Osteocyte (in vitro differentiated cells): ENCODE measurements around the gene HSPA2. TPM values are rescaled to one million over a fixed set of nuclear protein-coding genes. Genes with fewer than 3 reads are reported as not detected.

ENCODE experiments used
- DNase-seq: peaks from one replicate; pipeline ENCODE4 v3.0.0; 2021; ENCODE audit warnings: mixed read lengths; ENCODE audit not compliant: unreplicated experiment; ENCODE audit errors: extremely low spot score
- H3K27ac Mint-ChIP-seq: one replicate; pipeline ENCODE4 v1.8.0; 2021; ENCODE audit warnings: mild to moderate bottlenecking, mixed read lengths; ENCODE audit not compliant: unreplicated experiment
- H3K27me3 Mint-ChIP-seq: one replicate; pipeline ENCODE4 v1.8.0; 2021; ENCODE audit warnings: mixed read lengths; ENCODE audit not compliant: unreplicated experiment
- H3K36me3 Mint-ChIP-seq: one replicate; pipeline ENCODE4 v1.8.0; 2021; ENCODE audit warnings: mixed read lengths; ENCODE audit not compliant: unreplicated experiment
- H3K4me1 Mint-ChIP-seq: one replicate; pipeline ENCODE4 v1.8.0; 2021; ENCODE audit warnings: mixed read lengths; ENCODE audit not compliant: unreplicated experiment
- H3K4me3 Mint-ChIP-seq: one replicate; pipeline ENCODE4 v1.8.0; 2021; ENCODE audit warnings: mild to moderate bottlenecking, moderate library complexity, mixed read lengths; ENCODE audit not compliant: unreplicated experiment
- H3K9me3 Mint-ChIP-seq: one replicate; pipeline ENCODE4 v1.8.0; 2021; ENCODE audit warnings: mixed read lengths; ENCODE audit not compliant: unreplicated experiment
- total RNA-seq: library from RNA; stranded (reverse); gene quantifications from 2 replicates; pipeline ENCODE4 v1.2.1, GENCODE V29; 2021
- TF ChIP-seq, protein P1 (sequence below): fragments of 200-600 bp; sonication (generic); IDR thresholded peaks from 2 replicates; pipeline ENCODE4 v1.5.0; 2021; ENCODE audit warnings: antibody characterized with exemption, mild to moderate bottlenecking, moderate library complexity

HSPA2 gene
- total RNA-seq, 1 donor from 2014 or later, result 2.1 TPM

DNA sequence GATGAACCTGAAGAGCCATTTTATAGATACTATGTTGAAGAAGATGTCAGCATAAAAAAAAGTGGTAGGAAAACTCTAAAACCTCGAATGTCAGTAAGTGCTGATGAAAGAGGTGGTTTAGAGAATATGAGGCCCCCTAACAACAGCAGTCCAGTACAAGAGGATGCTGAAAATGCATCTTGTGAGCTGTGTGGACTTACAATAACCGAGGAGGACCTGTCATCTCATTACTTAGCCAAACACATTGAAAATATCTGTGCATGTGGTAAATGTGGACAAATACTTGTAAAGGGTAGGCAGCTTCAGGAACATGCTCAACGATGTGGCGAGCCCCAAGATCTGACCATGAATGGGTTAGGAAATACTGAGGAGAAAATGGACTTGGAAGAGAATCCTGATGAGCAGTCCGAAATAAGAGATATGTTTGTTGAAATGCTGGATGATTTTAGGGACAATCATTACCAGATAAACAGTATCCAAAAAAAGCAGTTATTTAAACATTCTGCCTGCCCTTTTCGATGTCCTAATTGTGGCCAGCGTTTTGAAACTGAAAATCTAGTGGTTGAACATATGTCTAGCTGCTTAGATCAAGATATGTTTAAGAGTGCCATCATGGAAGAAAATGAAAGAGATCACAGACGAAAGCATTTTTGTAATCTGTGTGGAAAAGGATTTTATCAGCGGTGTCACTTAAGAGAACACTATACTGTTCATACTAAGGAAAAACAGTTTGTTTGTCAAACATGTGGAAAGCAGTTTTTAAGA lies 17.8 kb upstream of the HSPA2 start:
- H3K9me3 Mint-ChIP-seq, result no peaks in the 10 kb centered on the region
- no peaks in the 10 kb centered on the region for H3K27me3 Mint-ChIP-seq
- peaks cover 15% of the 10 kb centered on the region for H3K4me1 Mint-ChIP-seq
- DNase-seq, result no peak
- H3K36me3 Mint-ChIP-seq, result peaks cover 18% of the 10 kb centered on the region
- H3K27ac Mint-ChIP-seq, result no peak overlapping the region
- TF ChIP-seq, protein P1, sequence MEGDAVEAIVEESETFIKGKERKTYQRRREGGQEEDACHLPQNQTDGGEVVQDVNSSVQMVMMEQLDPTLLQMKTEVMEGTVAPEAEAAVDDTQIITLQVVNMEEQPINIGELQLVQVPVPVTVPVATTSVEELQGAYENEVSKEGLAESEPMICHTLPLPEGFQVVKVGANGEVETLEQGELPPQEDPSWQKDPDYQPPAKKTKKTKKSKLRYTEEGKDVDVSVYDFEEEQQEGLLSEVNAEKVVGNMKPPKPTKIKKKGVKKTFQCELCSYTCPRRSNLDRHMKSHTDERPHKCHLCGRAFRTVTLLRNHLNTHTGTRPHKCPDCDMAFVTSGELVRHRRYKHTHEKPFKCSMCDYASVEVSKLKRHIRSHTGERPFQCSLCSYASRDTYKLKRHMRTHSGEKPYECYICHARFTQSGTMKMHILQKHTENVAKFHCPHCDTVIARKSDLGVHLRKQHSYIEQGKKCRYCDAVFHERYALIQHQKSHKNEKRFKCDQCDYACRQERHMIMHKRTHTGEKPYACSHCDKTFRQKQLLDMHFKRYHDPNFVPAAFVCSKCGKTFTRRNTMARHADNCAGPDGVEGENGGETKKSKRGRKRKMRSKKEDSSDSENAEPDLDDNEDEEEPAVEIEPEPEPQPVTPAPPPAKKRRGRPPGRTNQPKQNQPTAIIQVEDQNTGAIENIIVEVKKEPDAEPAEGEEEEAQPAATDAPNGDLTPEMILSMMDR, result no peak
- no peak overlapping the region for H3K4me3 Mint-ChIP-seq

DNA sequence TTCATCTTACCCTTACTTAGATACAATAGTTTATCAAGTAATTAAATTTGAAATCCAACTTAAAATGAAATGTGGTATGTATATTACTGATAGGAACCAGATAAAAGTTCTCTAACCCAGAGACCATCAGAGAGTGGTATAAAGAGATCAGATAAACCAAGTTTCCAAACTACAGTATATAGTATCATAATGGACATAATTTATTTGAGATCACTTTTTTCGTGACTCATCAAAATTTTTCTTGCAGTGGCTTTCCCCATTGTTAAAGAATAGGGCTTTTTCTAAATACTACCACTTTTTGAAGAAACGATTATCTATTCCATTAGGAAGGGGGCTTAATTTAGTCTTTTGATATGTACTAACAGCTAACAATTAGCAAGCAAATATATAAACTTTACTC lies 15.2 kb upstream of the HSPA2 start:
- Mint-ChIP-seq H3K4me3 (no peak overlapping the region), H3K27ac (peak overlapping the region; percentile 7), H3K36me3 (peaks cover 33% of the 10 kb centered on the region), H3K27me3 (no peaks in the 10 kb centered on the region), H3K4me1 (peaks cover 10% of the 10 kb centered on the region), H3K9me3 (no peaks in the 10 kb centered on the region)
- TF ChIP-seq, protein P1, result no peak
- DNase-seq, result no peak

- Mint-ChIP-seq H3K4me1 (peaks cover 2% of the 10 kb centered on the region), H3K36me3 (peaks cover 19% of the 10 kb centered on the region), H3K27ac (no peak overlapping the region), H3K27me3 (no peaks in the 10 kb centered on the region), H3K4me3 (no peak overlapping the region), H3K9me3 (no peaks in the 10 kb centered on the region)
- TF ChIP-seq, protein P1, result no peak
- DNase-seq, result no peak
Measured at GRCh38 chr14:64531567-64531966, 9.0 kb upstream of the HSPA2 start.

DNA sequence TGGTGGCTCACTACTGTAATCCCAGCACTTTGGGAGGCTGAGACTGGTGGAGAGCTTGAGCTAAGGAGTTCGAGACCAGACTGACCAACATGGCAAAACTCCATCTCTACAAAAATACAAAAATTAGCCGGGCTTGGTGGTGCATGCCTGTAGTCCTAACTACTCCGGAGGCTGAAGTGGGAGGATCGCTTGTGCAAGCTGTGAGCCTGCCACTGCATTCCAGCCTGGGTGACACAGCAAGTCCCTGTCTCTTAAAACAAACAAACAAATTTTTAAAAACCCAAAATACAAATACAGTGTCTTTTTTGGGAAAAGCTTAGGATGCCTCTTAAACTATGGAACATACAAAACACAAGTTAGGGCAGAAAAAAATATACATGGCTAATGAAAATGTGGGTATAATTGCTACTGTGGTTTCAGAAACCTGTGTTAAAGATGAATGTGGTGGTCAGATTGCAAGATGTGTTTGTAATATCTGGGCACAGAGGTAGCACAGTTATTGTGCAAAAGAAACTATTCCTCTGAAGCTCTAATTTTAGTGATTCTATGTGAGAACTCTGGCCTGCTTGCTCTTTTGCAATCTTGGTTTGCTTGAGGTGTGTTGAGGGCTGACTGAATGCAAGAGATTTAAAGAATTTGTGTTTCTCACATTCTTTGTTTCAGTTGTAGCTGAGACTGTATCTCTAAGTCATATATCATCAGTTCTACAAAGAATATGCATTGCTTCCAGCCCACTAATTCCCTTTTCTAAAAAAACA lies 3.9 kb upstream of the HSPA2 start:
- H3K4me3 Mint-ChIP-seq, result no peak overlapping the region
- TF ChIP-seq, protein P1, result no peak
- H3K36me3 Mint-ChIP-seq, result no peaks in the 10 kb centered on the region
- peak overlapping the region; percentile 33 for H3K27ac Mint-ChIP-seq
- peaks cover 16% of the 10 kb centered on the region for H3K4me1 Mint-ChIP-seq
- no peaks in the 10 kb centered on the region for H3K27me3 Mint-ChIP-seq
- DNase-seq, result no peak
- no peaks in the 10 kb centered on the region for H3K9me3 Mint-ChIP-seq
